ENCODE data around the gene CTBP2.

DNA sequence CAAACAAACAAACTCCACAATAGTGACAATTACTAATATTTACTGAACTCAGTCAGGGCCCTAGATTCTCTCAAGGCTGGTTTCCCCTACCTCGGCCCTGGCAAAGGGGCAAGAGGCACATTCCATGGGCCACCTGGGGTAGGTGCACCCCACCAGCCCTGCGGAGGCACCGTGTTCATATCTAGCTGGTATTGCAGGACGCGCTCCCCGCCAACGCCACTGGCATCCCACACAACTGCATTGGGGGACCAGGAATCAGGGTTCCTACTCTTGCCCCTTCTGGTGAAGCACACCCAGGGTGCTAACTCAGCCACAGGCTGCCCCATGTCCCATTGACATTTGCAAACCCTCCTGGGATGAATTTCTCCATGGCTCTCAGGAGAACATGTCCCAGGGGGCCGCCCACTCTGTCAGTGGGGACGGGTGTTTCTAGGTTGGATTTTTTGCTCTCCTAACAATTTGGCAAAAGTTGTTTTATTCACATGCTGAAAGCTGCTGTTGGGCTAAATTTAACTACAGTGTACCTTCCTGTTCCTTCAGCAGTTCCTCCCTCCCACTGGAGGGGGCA is 141.7 kb downstream of the CTBP2 start:
- TF ChIP-seq, protein P1, sequence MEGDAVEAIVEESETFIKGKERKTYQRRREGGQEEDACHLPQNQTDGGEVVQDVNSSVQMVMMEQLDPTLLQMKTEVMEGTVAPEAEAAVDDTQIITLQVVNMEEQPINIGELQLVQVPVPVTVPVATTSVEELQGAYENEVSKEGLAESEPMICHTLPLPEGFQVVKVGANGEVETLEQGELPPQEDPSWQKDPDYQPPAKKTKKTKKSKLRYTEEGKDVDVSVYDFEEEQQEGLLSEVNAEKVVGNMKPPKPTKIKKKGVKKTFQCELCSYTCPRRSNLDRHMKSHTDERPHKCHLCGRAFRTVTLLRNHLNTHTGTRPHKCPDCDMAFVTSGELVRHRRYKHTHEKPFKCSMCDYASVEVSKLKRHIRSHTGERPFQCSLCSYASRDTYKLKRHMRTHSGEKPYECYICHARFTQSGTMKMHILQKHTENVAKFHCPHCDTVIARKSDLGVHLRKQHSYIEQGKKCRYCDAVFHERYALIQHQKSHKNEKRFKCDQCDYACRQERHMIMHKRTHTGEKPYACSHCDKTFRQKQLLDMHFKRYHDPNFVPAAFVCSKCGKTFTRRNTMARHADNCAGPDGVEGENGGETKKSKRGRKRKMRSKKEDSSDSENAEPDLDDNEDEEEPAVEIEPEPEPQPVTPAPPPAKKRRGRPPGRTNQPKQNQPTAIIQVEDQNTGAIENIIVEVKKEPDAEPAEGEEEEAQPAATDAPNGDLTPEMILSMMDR (IDR thresholded peaks at IDR 0.05), result no peak
- TF ChIP-seq POLR2AphosphoS5 (IDR thresholded peaks at IDR 0.05), result no peak

Measured in stomach (tissue), 4 donors.